MM.1S (cell line): ENCODE measurements around the gene SLC29A1.

Experiments
- DNase-seq: peaks from one replicate; pipeline ENCODE4 v3.0.0-alpha.2; 2015
- H2AFZ ChIP-seq: fragments of 300-600 bp; sonication (generic); 2 replicates; pipeline ENCODE4 v1.6.0; 2016; ENCODE audit warnings: antibody characterized with exemption, low read length
- H3F3A ChIP-seq: fragments of 300-600 bp; sonication (generic); 2 replicates; pipeline ENCODE4 v1.6.1; 2016; ENCODE audit warnings: mild to moderate bottlenecking, antibody characterized with exemption, low read length, moderate library complexity, mixed read lengths; ENCODE audit not compliant: insufficient read depth
- H3K27ac ChIP-seq: fragments of 300-600 bp; sonication (generic); 2 replicates; pipeline ENCODE4 v1.5.1; 2016; ENCODE audit warnings: mild to moderate bottlenecking, low read length
- H3K27me3 ChIP-seq: fragments of 300-600 bp; sonication (generic); replicated peaks from 2 replicates; pipeline ENCODE4 v1.6.0; 2016; ENCODE audit warnings: low read length; ENCODE audit not compliant: insufficient read depth
- H3K36me3 ChIP-seq: fragments of 300-600 bp; sonication (generic); replicated peaks from 2 replicates; pipeline ENCODE4 v1.6.1; 2016; ENCODE audit warnings: mild to moderate bottlenecking, low read length, mixed read lengths; ENCODE audit not compliant: insufficient read depth
- H3K4me1 ChIP-seq: fragments of 300-600 bp; sonication (generic); 2 replicates; pipeline ENCODE4 v1.6.1; 2016; ENCODE audit warnings: low read length, mixed read lengths
- H3K4me2 ChIP-seq: fragments of 300-600 bp; sonication (generic); 2 replicates; pipeline ENCODE4 v1.6.0; 2016; ENCODE audit warnings: low read depth, low read length
- H3K4me3 ChIP-seq: fragments of 300-600 bp; sonication (generic); 2 replicates; pipeline ENCODE4 v1.5.1; 2016; ENCODE audit warnings: low read length, mixed read lengths
- H3K79me2 ChIP-seq: fragments of 300-600 bp; sonication (generic); 2 replicates; pipeline ENCODE4 v1.6.1; 2016; ENCODE audit warnings: mixed run types, low read length, mixed read lengths
- H3K9ac ChIP-seq: fragments of 300-600 bp; sonication (generic); 2 replicates; pipeline ENCODE4 v1.6.1; 2016; ENCODE audit warnings: low read length, mixed read lengths
- H3K9me2 ChIP-seq: fragments of 300-600 bp; sonication (generic); replicated peaks from 2 replicates; pipeline ENCODE4 v1.6.1; 2016; ENCODE audit warnings: mild to moderate bottlenecking, low read length, mixed read lengths; ENCODE audit not compliant: insufficient read depth
- H3K9me3 ChIP-seq: fragments of 300-600 bp; sonication (generic); replicated peaks from 2 replicates; pipeline ENCODE4 v1.6.1; 2016; ENCODE audit warnings: mild to moderate bottlenecking, low read length, mixed read lengths; ENCODE audit not compliant: insufficient read depth
- H4K20me1 ChIP-seq: fragments of 300-600 bp; sonication (generic); 2 replicates; pipeline ENCODE4 v1.6.1; 2016; ENCODE audit warnings: mild to moderate bottlenecking, low read length, moderate library complexity, mixed read lengths; ENCODE audit not compliant: insufficient read depth
- CTCF ChIP-seq: fragments of 300-600 bp; sonication (generic); IDR thresholded peaks from 2 replicates; pipeline ENCODE4 v1.5.1; 2016; ENCODE audit warnings: antibody characterized with exemption, low read length, mixed read lengths
- EZH2 ChIP-seq: fragments of 300-600 bp; sonication (generic); optimal IDR thresholded peaks from 2 replicates; pipeline ENCODE3; 2017; ENCODE audit warnings: low read depth, mild to moderate bottlenecking, antibody characterized with exemption, low read length, mixed read lengths
- EZH2phosphoT487 ChIP-seq: fragments of 300-600 bp; sonication (generic); IDR thresholded peaks from 2 replicates; pipeline ENCODE4 v1.6.1; 2018; ENCODE audit warnings: antibody characterized with exemption, low read length

SLC29A1 gene

GRCh38 chr6:44186635-44187025 lies 36.8 kb upstream of the SLC29A1 start:
- no peak for TF ChIP-seq EZH2
- no peak for TF ChIP-seq EZH2phosphoT487
- TF ChIP-seq CTCF: no peak
- H3K36me3 ChIP-seq: no peaks in the 10 kb centered on the region
- H4K20me1 ChIP-seq: no peaks in the 10 kb centered on the region
- no peak overlapping the region for H3K9ac ChIP-seq
- no peaks in the 10 kb centered on the region for H3K27me3 ChIP-seq
- no peaks in the 10 kb centered on the region for H3K79me2 ChIP-seq
- H3K4me2 ChIP-seq: no peak overlapping the region
- no peaks in the 10 kb centered on the region for H3F3A ChIP-seq
- no peak overlapping the region for H3K27ac ChIP-seq
- no peaks in the 10 kb centered on the region for H3K9me3 ChIP-seq
- no peak overlapping the region for H3K4me3 ChIP-seq
- no peaks in the 10 kb centered on the region for H3K9me2 ChIP-seq
- H3K4me1 ChIP-seq: no peaks in the 10 kb centered on the region
- no peak for DNase-seq
- H2AFZ ChIP-seq: no peak overlapping the region

GRCh38 chr6:44188819-44189218 lies 34.6 kb upstream of the SLC29A1 start:
- Histone ChIP-seq H3K9ac (no peak overlapping the region), H3K4me1 (no peaks in the 10 kb centered on the region), H3K36me3 (no peaks in the 10 kb centered on the region), H3K9me3 (no peaks in the 10 kb centered on the region), H4K20me1 (no peaks in the 10 kb centered on the region), H3K27me3 (no peaks in the 10 kb centered on the region), H3K9me2 (no peaks in the 10 kb centered on the region), H3K4me2 (no peak overlapping the region), H3F3A (no peaks in the 10 kb centered on the region), H2AFZ (no peak overlapping the region), H3K27ac (no peak overlapping the region), H3K4me3 (no peak overlapping the region), H3K79me2 (no peaks in the 10 kb centered on the region)
- DNase-seq: no peak
- TF ChIP-seq CTCF (no peak), EZH2phosphoT487 (no peak), EZH2 (no peak)

GRCh38 chr6:44189257-44189656 lies 34.1 kb upstream of the SLC29A1 start:
- no peaks in the 10 kb centered on the region for H3K27me3 ChIP-seq
- no peak overlapping the region for H2AFZ ChIP-seq
- DNase-seq: no peak
- no peaks in the 10 kb centered on the region for H3K9me2 ChIP-seq
- H3K27ac ChIP-seq: no peak overlapping the region
- TF ChIP-seq EZH2phosphoT487: no peak
- TF ChIP-seq EZH2: no peak
- no peak for TF ChIP-seq CTCF
- no peaks in the 10 kb centered on the region for H3K4me1 ChIP-seq
- H3F3A ChIP-seq: no peaks in the 10 kb centered on the region
- H4K20me1 ChIP-seq: no peaks in the 10 kb centered on the region
- H3K9ac ChIP-seq: no peak overlapping the region
- no peak overlapping the region for H3K4me2 ChIP-seq
- H3K9me3 ChIP-seq: no peaks in the 10 kb centered on the region
- H3K4me3 ChIP-seq: no peak overlapping the region
- H3K36me3 ChIP-seq: no peaks in the 10 kb centered on the region
- H3K79me2 ChIP-seq: no peaks in the 10 kb centered on the region
